Amniotic epithelial cell (primary cell): ENCODE results near the gene CPSF6.
"Not testable (repeated sequence)": the region's sequence is repeated elsewhere in the genome, so short reads cannot be mapped to it uniquely, and the experiment has no call there.

Experiments used
- DNase-seq: peaks from one replicate; pipeline ENCODE4 v3.0.0-alpha.2; 2010; ENCODE audit warnings: low read depth

Gene CPSF6

GRCh38 chr12:69262264-69262974 is 23.1 kb downstream of the CPSF6 start:
- no peak for DNase-seq

GRCh38 chr12:69265205-69265604 is 25.8 kb downstream of the CPSF6 start:
- DNase-seq: no peak

- not testable (repeated sequence) for DNase-seq
These were observed 26.3 kb downstream of the CPSF6 start for GRCh38 chr12:69265633-69266032.

- peak; percentile 72 for DNase-seq
These were observed 26.8 kb downstream of the CPSF6 start for GRCh38 chr12:69266036-69266635.

GRCh38 chr12:69269736-69270135 is 30.4 kb downstream of the CPSF6 start:
- DNase-seq: no peak

- DNase-seq: no peak
These were observed 33.1 kb downstream of the CPSF6 start for GRCh38 chr12:69272511-69272910.

DNA sequence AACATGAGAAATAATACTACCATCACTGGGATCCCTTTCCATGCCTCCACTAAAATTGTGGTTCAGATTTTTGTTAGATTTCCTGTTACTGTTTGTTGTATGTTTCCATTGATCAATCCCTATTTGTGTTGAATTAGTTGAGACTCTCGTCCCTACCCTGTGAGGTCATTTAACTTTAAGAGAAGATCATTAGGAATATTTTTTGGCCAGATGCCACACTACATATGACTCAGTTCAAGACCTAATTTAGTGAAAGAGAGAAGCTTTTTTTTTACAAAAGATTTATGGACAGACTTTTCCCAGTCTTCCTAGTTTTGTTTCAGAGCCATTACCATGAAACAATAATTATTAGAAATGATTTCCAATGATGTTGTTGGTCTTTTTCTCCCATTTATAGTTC is 35.5 kb downstream of the CPSF6 start:
- peak; percentile 18 for DNase-seq

GRCh38 chr12:69275471-69275891 is 36.1 kb downstream of the CPSF6 start:
- no peak for DNase-seq

DNA sequence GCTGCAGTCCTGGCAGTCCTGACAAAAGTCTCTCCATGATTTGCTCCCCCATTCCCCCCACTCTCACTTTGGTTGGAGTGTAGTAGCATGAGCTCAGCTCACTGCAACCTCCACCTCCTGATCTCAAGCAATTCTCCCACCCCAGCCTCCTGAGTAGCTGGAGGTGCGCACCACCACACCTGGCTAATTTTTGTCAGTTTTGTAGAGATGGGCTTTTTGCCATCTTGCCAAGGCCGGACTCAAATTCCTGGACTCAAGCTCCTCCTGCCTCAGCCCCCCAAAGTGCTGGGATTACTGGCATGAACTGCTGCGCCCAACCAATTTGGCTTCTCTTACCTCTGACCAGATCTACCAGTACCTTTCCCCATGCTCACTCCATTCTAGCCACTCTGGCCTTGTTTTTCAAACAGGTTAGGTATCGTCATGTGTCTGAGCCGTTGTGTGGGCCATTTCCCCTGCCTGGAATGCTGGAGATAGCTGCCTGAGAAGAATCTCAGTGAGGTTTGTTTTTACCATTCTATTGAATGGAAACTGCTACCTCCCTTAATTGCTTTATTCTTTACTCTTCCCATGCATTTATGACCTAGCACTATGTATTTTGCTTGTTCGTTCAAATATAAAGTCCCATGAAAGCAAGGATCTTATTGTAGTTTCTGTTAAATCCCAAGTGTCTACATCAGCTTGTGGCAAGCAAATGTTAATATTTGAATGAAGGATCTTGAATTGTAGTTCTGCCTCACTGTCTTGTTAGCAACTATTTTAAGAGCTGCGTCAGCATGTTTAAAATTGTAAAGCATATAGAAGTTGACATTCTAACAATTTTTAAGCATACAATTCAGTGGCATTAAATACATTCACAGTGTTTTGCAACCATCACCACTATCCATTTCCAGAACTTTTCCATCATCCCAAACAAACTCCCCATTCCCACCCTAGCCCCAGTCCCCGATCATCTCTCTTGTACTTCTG is 39.7 kb downstream of the CPSF6 start:
- no peak for DNase-seq

DNA sequence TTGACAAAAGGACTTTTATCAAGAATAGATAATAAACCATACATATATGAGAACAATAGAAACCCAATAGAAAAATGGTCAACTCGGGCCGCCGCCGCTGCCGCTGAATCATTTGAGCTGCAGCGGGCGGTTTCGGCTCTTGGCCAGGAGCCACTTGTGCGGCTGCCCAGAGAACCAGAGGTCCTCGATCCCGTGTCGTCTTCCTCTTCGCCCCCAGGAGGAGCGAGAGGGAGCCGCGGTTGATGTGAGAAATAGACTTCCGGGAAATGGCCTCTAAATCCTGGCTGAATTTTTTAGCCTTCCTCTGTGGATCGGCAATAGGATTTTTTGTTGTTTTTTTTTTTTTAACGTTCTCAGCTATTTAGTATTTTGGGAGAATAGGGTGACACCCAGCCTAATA is 44.8 kb downstream of the CPSF6 start:
- DNase-seq: peak; percentile 52

DNA sequence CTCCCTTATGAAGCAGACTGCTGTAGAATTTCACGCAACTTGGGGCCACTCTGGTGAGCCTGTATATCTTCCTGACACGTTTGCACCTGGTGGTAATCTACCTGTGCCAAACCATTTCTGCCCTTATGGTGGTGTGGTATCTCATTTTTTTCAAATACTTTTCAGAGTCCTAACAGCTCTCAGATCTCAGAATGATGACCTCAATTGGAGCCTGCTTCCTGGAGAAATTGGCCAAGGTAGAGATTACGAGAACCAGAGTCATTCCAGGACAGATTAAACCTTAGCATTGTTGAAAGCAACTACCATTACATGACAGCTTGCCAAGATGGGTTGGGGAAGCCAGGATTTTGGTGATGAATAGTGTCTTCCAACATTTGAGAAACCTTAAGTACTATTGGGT is 48.2 kb downstream of the CPSF6 start:
- DNase-seq: no peak

- DNase-seq: peak; percentile 81
These were observed 51.3 kb downstream of the CPSF6 start for GRCh38 chr12:69290545-69291277.

GRCh38 chr12:69291278-69291593 is 51.9 kb downstream of the CPSF6 start:
- no peak for DNase-seq

DNA sequence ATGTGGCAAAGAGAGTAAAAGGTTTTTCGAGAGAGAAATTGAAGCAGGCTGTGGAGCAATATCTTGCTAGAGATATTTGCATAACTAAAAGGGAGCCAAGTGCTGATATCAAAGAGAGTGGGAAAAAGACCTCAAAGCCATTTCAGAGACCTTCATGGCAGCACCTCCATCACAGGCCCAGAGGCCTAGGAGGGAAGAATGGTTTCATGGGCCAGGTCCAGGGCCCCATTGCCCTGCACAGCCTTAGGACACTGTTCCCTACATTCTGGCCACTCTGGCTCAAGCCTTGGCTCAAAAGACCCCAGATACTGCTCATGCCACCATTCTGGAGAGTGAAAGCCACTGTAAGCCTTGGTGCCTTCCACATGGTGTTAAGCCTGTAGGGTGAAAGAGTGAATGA is 58.8 kb downstream of the CPSF6 start:
- DNase-seq: no peak

GRCh38 chr12:69298947-69299346 is 59.6 kb downstream of the CPSF6 start:
- DNase-seq: no peak

- DNase-seq: no peak
These were observed 64.9 kb downstream of the CPSF6 start for GRCh38 chr12:69304284-69304683.

DNA sequence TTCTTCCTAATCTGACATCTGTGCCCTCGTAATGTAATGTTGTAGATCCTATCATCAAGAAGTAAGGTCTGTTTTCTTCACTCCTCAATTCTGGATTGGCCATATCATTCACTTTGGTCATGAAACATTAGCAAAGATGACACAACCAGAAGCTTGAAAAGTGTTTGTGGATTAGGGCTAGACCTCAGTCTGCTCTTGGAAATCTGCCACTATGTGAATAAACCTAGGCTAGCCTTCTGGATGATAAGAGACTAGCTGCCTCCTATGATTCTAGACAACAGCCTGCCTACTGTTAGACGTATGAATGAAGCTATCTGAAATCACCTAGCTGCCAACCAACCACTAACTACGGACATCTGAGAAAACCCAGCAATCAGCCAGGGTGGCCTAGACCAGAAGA is 70.1 kb downstream of the CPSF6 start:
- DNase-seq: peak; percentile 81

- DNase-seq: no peak
These were observed 73.8 kb downstream of the CPSF6 start for GRCh38 chr12:69313209-69313608.

- DNase-seq: not testable (repeated sequence)
These were observed 77.4 kb downstream of the CPSF6 start for GRCh38 chr12:69316784-69317183.

DNA sequence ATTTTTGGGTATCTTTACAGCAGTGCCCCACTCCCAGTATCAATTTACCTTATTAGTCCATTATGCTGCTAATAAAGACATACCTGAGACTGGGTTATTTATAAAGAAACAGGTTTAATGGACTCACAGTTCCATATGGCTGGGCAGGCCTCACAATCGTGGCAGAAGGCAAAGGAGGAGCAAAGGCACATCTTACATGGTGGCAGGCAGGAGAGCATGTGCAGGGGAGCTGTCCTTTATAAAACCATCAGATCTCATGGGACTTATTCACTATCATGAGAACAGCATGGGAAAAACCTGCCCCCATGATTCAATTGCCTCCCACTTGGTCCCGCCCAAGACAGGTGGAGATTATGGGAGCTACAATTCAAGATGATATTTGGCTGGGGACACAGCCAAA is 77.9 kb downstream of the CPSF6 start:
- not testable (repeated sequence) for DNase-seq

DNA sequence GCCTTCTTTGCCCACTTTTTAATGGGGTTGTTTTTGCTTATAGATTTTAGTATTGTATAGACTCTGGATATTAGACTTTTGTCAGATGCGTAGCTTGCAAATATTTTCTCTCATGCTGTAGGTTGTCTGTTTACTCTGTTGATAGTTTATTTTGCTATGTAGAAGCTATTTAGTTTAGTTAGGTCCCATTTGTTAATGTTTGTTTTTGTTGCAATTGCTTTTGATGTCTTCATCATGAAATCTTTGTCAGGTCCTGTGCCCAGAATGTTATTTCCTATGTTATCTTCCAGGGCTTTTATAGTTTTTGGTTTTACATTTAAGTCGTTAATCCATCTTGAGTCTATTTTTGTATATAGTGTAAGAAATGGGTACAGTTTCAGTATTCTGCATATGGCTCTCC is 78.9 kb downstream of the CPSF6 start:
- no peak for DNase-seq

- DNase-seq: peak; percentile 11
These were observed 82.0 kb downstream of the CPSF6 start for GRCh38 chr12:69321351-69321750.
